Transverse colon (tissue), 4 donors: ENCODE measurements around the gene RBM24. TPM values are rescaled to one million over a fixed set of nuclear protein-coding genes. Genes with fewer than 3 reads are reported as not detected.

Experiments
- DNase-seq: peaks from one replicate; pipeline ENCODE4 v3.0.0-alpha.2; 2019
- H3K27ac ChIP-seq, 4 donors: fragments of 200-600 bp; sonication (generic); 2 replicates each; pipeline ENCODE4 v1.5.1; 2016 to 2018; ENCODE audit warnings: inconsistent platforms in 4 of 4
- H3K27me3 ChIP-seq: fragments of 200-600 bp; sonication (generic); 2 replicates; pipeline ENCODE4 v1.5.1; 2017; ENCODE audit warnings: inconsistent platforms
- H3K36me3 ChIP-seq, 4 donors: fragments of 200-600 bp; sonication (generic); 2 replicates each; pipeline ENCODE4 v1.5.1; 2017 to 2019; ENCODE audit warnings: inconsistent platforms in 4 of 4
- H3K4me1 ChIP-seq, 4 donors: fragments of 200-600 bp; sonication (generic); 2 replicates each; pipeline ENCODE4 v1.5.1; 2017 to 2020; ENCODE audit warnings: inconsistent platforms in 4 of 4
- H3K4me3 ChIP-seq, 4 donors: fragments of 200-600 bp; sonication (generic); 1 replicate in 1 of 4; 2 replicates in 3 of 4; pipeline versions ENCODE4 v1.5.1 to v1.6.1; 2017 to 2019; ENCODE audit warnings: inconsistent platforms in 4 of 4
- H3K9me3 ChIP-seq, 2 donors: fragments of 200-600 bp; sonication (generic); 2 replicates each; pipeline ENCODE4 v1.5.1; 2017 to 2019; ENCODE audit warnings: inconsistent platforms in 2 of 2
- CTCF ChIP-seq, 5 experiments: fragments of 200-600 bp in 3 of 5; fragments of 450-650 bp in 2 of 5; sonication (generic) in 3 of 5; IDR thresholded peaks; 1 replicate in 2 of 5; 2 replicates in 3 of 5; pipeline ENCODE4 v1.5.1; 2016 to 2017; ENCODE audit warnings: antibody characterized with exemption in 5 of 5, inconsistent platforms in 3 of 5, mild to moderate bottlenecking in 2 of 5, moderate library complexity in 1 of 5
- EP300 ChIP-seq: sonication (generic); formaldehyde crosslinking; IDR thresholded peaks from one replicate; pipeline ENCODE4 v1.6.1; 2017; ENCODE audit warnings: antibody characterized with exemption, low read depth
- POLR2A ChIP-seq: fragments of 450-650 bp; IDR thresholded peaks from one replicate; pipeline ENCODE4 v1.6.1; 2016; ENCODE audit warnings: antibody characterized with exemption, mild to moderate bottlenecking, moderate library complexity
- POLR2AphosphoS5 ChIP-seq, 3 donors: sonication (generic); formaldehyde crosslinking; IDR thresholded peaks; one replicate each; pipeline ENCODE4 v1.6.1; 2016; ENCODE audit warnings: antibody characterized with exemption in 3 of 3
- WGBS, 2 donors: methylation state at CpG; one replicate each; pipeline ENCODE4 v1.1.5; 2018; ENCODE audit warnings: low coverage in 1 of 2; 5-methylcytosine and 5-hydroxymethylcytosine counted together
- in situ Hi-C, 4 donors: fragments of 200-750 bp; cut with MboI; loops; one replicate each; pipeline versions ENCODE4 v1.15.0 to v1.15.1; 2017; ENCODE audit warnings: low sequenced_read_pairs in 3 of 4, low pct_ligation_motif_present in 1 of 4, low pct_unique_long_range_greater_than_20kb in 1 of 4
- intact Hi-C: fragments of 100-400 bp; cut with DNase I; formaldehyde crosslinking; loops from one replicate; pipeline ENCODE4 v1.15.1; 2023; ENCODE audit warnings: low total_unique reads
- total RNA-seq, 4 donors: library from RNA; depleted of rRNA; stranded (reverse); fragments of >200 nt; gene quantifications; one replicate each; pipeline ENCODE4 v1.1.0, GENCODE V29; 2016

RBM24 gene
- 10 to 100 TPM in 1 of 4 donors, 1 to 10 TPM in 1, not detected in 2; 4.8 to 10.2 TPM for total RNA-seq

DNA sequence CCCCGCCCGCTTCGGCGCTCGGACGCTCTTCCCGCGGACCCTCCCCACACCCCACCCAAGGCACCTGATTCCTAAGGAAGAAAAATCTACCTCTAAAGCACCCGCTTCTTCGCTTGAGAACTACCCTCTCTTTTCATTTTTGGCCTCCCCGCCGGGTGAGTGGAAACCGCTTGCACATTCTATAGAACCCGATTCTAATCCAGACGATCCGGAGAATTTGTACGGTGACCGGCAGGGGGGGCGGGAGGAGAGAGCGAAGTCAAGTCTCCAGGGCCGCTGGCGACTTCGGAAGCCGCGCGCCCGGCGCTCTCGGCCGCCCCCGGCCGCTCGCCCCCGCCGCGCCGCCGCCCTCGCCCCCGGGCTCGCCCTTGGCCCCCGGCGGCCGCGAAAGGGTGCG lies at the start of gene RBM24:
RBM24 (plus strand) TSS at position 262 of the 397 bp plus-strand sequence. CDS start 221 bp downstream, outside the sequence.
- Histone ChIP-seq H3K4me3 (peak within 1 kb of the TSS; percentile 61 to 92 (median 72)), H3K9me3 (no peaks in the 10 kb centered on the region), H3K27me3 (peaks cover 18% of the 10 kb centered on the region), H3K36me3 (no peaks in the 10 kb centered on the region), H3K27ac (peak within 1 kb of the TSS; percentile 75 to 93 (median 84)), H3K4me1 (peaks cover 0 to 34% (median 6%) of the 10 kb centered on the region in 4 donors)
- intact Hi-C loops: no loop called here
- no peak for TF ChIP-seq EP300
- TF ChIP-seq CTCF (IDR thresholded peaks at IDR 0.05): peak; percentile 14 to 37 (median 29)
- in situ Hi-C loops: loop anchor here in 1 of 4 donors (25.0 kb wide), 1 partner anchor 306 kb away; no protein-coding TSS in a partner anchor
- peak; percentile 82 for DNase-seq
- 2% methylated on average over 38 of the region's 46 CpGs; no CpG with 5 or more reads in 1 of the 2 donors for WGBS, 2 donors

- Histone ChIP-seq H3K27ac (no peak overlapping the region), H3K4me1 (peaks cover 0 to under 1% (median 0%) of the 10 kb centered on the region in 4 donors), H3K36me3 (no peaks in the 10 kb centered on the region), H3K9me3 (no peaks in the 10 kb centered on the region), H3K4me3 (no peak overlapping the region), H3K27me3 (no peaks in the 10 kb centered on the region)
- DNase-seq: no peak
- TF ChIP-seq POLR2AphosphoS5 (IDR thresholded peaks at IDR 0.05): no peak
- TF ChIP-seq CTCF (IDR thresholded peaks at IDR 0.05): no peak
- no peak for TF ChIP-seq EP300
- no peak for TF ChIP-seq POLR2A
- 57 to 82% methylated on average over 1 to 2 of the region's 2 CpGs for WGBS, 2 donors
- in situ Hi-C loops (no loop called here), intact Hi-C loops (no loop called here)
These were observed 47.6 kb upstream of the RBM24 start for GRCh38 chr6:17233531-17233930.

DNA sequence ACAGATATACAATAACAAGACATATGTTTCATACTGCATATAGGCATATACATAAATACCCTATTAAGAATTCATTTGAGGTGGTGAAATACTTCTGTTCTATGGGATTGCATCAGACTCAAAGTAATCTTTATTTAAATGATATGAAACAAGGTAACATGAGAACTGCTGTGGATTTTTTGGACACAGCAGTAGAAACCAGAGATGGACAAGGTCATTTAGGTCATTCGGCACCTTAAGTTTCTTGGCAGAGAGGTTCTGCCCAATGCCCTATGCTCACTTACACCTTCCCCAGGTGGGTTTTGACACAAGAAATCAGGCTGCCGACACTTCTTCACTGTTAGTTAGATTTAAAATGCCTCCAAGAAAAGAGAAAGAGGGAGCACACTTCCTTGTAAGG lies 43.9 kb upstream of the RBM24 start:
- WGBS, 2 donors: 74 to 95% methylated on average over 2 of the region's 2 CpGs
- Histone ChIP-seq H3K27ac (no peak overlapping the region), H3K9me3 (peaks cover 0 to 7% of the 10 kb centered on the region in 2 donors), H3K36me3 (no peaks in the 10 kb centered on the region), H3K27me3 (no peaks in the 10 kb centered on the region), H3K4me1 (no peaks in the 10 kb centered on the region), H3K4me3 (no peak overlapping the region)
- in situ Hi-C loops: no loop called here
- no peak for TF ChIP-seq POLR2AphosphoS5 (IDR thresholded peaks at IDR 0.05)
- no peak for TF ChIP-seq CTCF (IDR thresholded peaks at IDR 0.05)
- TF ChIP-seq POLR2A: no peak
- TF ChIP-seq EP300: no peak
- DNase-seq: no peak
- intact Hi-C loops: no loop called here

GRCh38 chr6:17239260-17239659 lies 41.9 kb upstream of the RBM24 start:
- DNase-seq: no peak
- H3K4me1 ChIP-seq: no peaks in the 10 kb centered on the region
- H3K27ac ChIP-seq: no peak overlapping the region
- WGBS, 2 donors: 75 to 92% methylated on average over 4 of the region's 4 CpGs
- intact Hi-C loops: no loop called here
- H3K4me3 ChIP-seq: no peak overlapping the region
- H3K27me3 ChIP-seq: no peaks in the 10 kb centered on the region
- in situ Hi-C loops: no loop called here
- H3K9me3 ChIP-seq: peaks cover 0 to 7% of the 10 kb centered on the region in 2 donors
- TF ChIP-seq EP300 (no peak), CTCF (IDR thresholded peaks at IDR 0.05) (no peak), POLR2A (no peak), POLR2AphosphoS5 (IDR thresholded peaks at IDR 0.05) (no peak)
- no peaks in the 10 kb centered on the region for H3K36me3 ChIP-seq
